22Rv1 (cell line): ENCODE data around the gene SRSF1.
A peak's percentile ranks its signal among the peaks of the same experiment; 100 is the strongest.

Source experiments
- H3K27ac ChIP-seq: fragments of 450-650 bp; 2 replicates; pipeline ENCODE4 v1.5.1; 2017
- CTCF ChIP-seq: fragments of 450-650 bp; IDR thresholded peaks from 2 replicates; pipeline ENCODE4 v1.5.1; 2017; ENCODE audit warnings: mild to moderate bottlenecking
- ZFX ChIP-seq: fragments of 450-650 bp; IDR thresholded peaks from 2 replicates; pipeline ENCODE4 v1.6.1; 2017; ENCODE audit warnings: antibody characterized with exemption, borderline replicate concordance

Gene SRSF1

GRCh38 chr17:57986841-57987580 is 20.0 kb downstream of the SRSF1 start:
- no peak for TF ChIP-seq CTCF
- no peak for TF ChIP-seq ZFX
- peak overlapping the region; percentile 76 for H3K27ac ChIP-seq

GRCh38 chr17:57985675-57985974 is 21.4 kb downstream of the SRSF1 start:
- TF ChIP-seq CTCF (no peak), ZFX (no peak)
- no peak overlapping the region for H3K27ac ChIP-seq

GRCh38 chr17:57984936-57985674 is 21.9 kb downstream of the SRSF1 start:
- no peak overlapping the region for H3K27ac ChIP-seq
- TF ChIP-seq CTCF (no peak), ZFX (no peak)

- TF ChIP-seq ZFX (no peak), CTCF (no peak)
- H3K27ac ChIP-seq = no peak overlapping the region
Observed at GRCh38 chr17:57984261-57984890, 22.7 kb downstream of the SRSF1 start.

- no peak for TF ChIP-seq ZFX
- no peak for TF ChIP-seq CTCF
- no peak overlapping the region for H3K27ac ChIP-seq
Observed at GRCh38 chr17:57983446-57983845, 23.6 kb downstream of the SRSF1 start.

GRCh38 chr17:57982452-57983170 is 24.4 kb downstream of the SRSF1 start:
- TF ChIP-seq CTCF (no peak), ZFX (no peak)
- no peak overlapping the region for H3K27ac ChIP-seq

- no peak for TF ChIP-seq ZFX
- H3K27ac ChIP-seq = no peak overlapping the region
Observed at GRCh38 chr17:57980522-57980921, 26.5 kb downstream of the SRSF1 start.
